ENCODE data around the gene UQCRH.

GRCh38 chr1:46262508-46262907 is 41.0 kb upstream of the UQCRH start:
- TF ChIP-seq, protein P1, sequence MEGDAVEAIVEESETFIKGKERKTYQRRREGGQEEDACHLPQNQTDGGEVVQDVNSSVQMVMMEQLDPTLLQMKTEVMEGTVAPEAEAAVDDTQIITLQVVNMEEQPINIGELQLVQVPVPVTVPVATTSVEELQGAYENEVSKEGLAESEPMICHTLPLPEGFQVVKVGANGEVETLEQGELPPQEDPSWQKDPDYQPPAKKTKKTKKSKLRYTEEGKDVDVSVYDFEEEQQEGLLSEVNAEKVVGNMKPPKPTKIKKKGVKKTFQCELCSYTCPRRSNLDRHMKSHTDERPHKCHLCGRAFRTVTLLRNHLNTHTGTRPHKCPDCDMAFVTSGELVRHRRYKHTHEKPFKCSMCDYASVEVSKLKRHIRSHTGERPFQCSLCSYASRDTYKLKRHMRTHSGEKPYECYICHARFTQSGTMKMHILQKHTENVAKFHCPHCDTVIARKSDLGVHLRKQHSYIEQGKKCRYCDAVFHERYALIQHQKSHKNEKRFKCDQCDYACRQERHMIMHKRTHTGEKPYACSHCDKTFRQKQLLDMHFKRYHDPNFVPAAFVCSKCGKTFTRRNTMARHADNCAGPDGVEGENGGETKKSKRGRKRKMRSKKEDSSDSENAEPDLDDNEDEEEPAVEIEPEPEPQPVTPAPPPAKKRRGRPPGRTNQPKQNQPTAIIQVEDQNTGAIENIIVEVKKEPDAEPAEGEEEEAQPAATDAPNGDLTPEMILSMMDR (IDR thresholded peaks at IDR 0.05; ENCODE audit: insufficient read depth, low read length, poor library complexity, severe bottlenecking): no peak
- TF ChIP-seq EZH2phosphoT487 (conservative IDR thresholded peaks at IDR 0.05; ENCODE audit: low read length): no peak
